NK-92 treated with Interleukin-12 subunit alpha and Interleukin-12 subunit beta, amount 100 ng/mL, for 24 hours (cell line): ENCODE results near the gene ASXL1.
"Not testable (repeated sequence)": the region's sequence is repeated elsewhere in the genome, so short reads cannot be mapped to it uniquely, and the experiment has no call there.

Source experiments
- DNase-seq: peaks from one replicate; lab custom pipeline; 2025; lab: John Stamatoyannopoulos, UW

ASXL1 gene

DNA sequence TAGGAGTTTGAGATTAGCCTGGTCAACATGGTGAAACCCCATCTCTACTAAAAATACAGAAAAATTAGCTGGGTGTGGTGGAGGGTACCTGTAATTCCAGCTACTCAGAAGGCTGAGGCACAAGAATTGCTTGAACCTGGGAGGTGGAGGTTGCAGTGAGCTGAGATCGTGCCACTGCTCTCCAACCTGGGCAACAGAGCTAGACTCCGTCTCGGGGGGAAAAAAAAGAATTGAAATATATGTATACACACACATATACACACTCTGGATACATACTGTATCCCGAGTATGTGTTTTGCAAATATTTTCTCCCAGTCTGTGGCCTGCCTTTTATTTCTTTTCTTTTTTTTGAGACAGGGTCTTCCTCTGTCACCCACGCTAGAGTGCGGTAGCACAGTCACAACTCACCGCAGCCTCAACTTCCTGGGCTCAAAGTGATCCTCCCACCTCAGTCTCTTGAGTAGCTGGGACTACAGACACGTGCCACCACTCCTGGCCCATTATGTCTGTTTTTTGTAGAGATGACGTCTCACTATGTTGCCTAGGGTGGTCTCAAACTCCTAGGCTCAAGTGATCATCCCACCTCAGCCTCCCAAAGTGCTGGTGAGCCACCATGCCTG is 49.1 kb downstream of the ASXL1 start:
- DNase-seq, result not testable (repeated sequence)

DNA sequence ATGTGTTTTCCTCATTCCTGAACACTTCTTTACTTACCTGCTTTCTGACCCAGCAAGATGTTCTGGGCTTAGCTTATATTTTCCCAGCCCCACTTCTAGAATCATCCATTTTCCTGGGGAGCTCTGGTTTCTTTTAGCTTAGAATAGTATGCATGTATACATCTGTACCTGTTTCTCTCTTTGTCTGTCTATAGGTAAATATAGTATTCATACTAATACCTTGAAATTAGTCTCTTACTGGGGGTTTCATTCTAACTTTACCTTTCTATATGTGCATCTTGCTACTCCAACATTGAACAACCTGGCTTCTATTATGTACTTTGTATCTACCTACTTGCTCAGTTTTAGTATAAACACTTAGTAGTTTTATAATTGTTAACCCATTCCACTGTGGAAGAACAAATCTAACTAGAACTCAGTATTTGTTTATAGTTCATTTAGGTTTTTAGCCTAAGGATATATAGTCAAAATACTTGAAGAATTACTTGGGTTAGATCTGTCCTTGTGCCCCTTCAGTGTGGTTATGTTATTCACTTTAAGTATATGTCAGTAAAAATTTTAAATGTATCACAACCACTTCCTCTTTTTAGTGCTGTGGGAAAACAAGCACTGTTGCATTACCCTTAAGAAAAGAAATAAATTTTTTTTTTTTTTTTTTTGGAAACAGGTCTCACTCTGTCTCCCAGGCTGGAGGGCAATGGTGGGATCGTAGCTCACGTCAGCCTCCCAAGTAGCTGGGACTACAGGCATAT is 54.0 kb downstream of the ASXL1 start:
- no peak for DNase-seq

DNA sequence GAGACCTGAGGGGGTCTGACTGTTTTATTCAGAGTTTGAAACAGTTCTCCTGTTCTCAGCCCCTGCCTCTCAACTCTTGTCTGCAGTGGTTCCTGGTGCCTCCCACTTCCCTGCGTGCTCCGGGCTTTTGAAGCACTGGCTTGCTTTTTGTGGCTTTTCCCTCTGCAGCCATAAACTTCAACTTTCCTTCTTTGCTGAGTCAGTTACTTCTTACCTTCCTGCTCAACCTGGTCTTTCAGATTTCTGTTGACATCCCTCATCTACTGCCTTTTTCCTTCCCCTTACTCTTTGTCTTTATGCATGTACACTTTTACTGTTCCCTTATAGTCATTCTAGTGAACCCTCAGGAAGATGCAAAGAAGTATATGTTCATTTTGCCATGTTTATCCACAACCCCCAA is 57.4 kb downstream of the ASXL1 start:
- DNase-seq, result no peak

DNA sequence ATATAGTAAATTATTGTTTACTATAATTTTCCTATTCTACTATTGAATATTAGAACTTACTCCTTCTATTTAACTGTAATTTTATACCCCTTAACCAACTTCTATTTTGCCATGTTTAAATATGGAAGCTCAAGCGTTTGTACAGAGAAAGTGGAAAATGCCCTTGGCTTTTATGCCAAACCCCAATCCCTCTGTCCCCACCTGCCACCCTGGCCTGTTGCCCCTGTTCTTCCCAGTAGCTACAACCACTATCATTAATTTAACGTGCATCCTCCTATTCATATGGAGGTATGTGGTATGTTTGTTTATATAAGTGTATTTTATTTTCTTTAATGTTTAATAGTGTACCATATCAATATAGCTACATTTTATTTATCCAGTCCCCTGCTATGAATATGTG is 58.1 kb downstream of the ASXL1 start:
- no peak for DNase-seq

DNA sequence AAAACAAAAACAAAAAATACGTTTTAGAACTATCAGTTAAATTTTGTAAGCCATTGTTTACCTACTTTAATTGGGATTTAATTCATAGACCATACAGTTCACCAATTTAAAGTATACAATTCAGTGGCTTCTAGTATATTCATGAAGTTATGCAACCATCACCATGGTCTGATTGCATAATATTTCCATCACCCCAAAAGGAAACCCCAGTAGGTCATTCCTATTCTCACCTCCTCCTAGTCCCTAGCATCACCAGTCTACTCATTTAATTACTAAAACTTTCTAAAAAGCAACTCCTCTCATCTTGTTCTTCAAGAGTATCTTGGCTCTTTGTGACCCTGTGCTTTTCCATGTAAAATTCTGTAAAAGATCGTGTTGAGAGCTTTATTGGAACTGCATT is 60.2 kb downstream of the ASXL1 start:
- no peak for DNase-seq

DNA sequence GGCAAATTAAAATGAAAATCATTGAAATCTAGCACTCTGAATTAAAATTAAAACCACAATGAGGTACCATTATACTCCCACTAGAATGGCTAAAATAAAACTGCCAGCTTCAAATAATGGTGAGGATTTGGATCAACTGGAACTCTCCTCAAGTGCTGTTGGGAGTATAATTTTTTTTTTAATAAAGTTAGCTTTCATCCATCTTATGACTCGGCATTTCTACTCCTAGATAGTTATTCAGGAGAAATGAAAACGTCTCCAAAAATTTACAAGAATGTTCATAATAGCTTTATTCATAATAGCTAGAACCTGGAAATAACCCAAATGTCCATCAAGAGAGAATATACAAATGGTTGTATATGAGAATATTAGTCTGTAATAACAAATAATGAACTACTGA is 63.2 kb downstream of the ASXL1 start:
- no peak for DNase-seq

DNA sequence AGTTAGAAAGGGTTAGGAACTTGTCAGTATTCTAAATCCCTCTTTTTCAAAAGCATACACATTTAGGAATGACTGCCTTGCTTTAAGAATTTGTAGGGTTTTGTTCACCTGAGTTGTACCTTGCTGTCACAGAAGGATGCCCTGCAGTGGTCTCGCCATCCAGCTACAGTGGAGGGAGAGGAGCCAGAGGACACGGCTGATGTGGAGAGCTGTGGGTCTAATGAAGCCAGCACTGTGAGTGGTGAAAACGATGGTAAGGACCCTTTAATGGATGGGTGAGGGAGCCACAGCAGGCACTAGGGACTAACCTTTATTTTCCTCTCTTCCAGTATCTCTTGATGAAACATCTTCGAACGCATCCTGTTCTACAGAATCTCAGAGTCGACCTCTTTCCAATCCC is 69.9 kb downstream of the ASXL1 start:
- no peak for DNase-seq

DNA sequence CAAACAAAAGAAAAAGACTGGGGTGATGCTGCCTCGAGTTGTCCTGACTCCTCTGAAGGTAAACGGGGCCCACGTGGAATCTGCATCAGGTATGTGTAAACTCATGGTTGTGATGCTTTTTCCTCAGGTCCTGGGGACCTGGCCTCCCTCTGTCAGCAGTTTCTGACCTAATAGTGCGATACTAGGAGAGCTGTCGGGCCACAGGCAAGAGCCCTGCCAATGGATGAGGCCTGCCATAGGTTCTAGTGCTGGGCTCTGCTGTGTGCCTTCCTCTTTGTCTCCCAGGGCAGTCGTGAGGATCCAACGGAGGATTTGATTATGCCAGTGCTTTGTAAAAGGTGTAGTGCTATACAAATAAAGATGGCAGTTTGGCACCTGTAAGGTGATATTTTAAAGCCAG is 71.2 kb downstream of the ASXL1 start:
- no peak for DNase-seq

DNA sequence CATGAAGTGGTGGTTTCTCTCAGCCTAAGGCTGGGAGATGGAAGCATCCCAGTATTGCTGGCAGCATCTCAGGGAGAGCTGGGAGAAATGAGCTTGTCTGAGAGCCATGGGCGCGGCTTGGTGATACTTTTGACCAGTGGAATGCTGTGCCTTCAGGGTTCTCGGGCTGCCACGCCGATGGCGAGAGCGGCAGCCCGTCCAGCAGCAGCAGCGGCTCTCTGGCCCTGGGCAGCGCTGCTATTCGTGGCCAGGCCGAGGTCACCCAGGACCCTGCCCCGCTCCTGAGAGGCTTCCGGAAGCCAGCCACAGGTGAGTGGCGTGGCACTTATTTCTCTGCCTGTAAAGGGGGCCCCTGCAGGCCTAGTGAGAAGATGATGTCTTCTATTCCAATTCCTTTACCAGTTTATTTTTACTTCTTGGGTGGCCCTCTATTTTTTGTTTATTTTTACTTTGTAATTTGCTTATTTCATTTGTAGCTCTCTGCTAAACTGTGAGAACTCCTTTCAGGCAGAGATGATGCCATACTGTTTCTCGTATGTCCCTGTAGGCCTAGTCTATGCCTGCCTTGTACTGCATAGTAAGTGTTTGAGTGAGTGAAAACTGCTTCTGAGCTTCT is 71.7 kb downstream of the ASXL1 start:
- DNase-seq, result no peak

DNA sequence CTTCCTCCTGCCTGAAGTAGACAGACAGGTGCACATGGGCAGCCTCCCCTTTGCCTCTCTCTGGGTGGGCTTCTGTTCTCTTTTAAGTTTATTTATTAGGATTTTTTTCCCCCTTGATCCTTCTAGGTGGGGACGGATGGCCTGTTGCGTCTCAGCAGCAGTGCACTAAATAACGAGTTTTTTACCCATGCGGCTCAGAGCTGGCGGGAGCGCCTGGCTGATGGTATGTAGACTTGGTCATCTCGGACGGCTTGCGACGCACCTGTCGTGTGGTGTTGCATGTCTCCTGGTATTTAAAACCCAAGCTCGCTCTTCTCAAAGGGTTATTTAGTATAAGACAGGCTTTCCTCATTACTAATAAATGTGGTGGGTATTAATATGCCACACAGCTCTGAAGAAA is 73.3 kb downstream of the ASXL1 start:
- DNase-seq, result no peak

DNA sequence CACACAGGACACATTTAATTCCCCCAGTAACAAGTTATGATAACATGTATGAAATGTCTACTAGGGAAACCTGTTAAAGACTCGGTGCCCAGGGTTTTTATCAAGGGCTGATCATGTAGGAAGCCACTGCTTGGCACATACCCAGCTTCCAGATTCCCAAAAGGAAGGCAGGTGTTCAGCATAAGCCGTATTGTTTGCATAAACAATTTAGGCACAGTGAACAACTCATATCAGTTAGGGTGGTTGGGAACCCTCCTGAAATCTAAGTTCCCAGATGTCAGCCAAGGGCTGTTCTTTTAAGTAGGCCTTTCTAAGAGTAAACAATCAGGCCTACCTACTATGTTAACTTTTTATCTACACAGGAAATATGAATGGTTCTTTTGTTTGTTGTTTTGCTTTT is 74.1 kb downstream of the ASXL1 start:
- no peak for DNase-seq

DNA sequence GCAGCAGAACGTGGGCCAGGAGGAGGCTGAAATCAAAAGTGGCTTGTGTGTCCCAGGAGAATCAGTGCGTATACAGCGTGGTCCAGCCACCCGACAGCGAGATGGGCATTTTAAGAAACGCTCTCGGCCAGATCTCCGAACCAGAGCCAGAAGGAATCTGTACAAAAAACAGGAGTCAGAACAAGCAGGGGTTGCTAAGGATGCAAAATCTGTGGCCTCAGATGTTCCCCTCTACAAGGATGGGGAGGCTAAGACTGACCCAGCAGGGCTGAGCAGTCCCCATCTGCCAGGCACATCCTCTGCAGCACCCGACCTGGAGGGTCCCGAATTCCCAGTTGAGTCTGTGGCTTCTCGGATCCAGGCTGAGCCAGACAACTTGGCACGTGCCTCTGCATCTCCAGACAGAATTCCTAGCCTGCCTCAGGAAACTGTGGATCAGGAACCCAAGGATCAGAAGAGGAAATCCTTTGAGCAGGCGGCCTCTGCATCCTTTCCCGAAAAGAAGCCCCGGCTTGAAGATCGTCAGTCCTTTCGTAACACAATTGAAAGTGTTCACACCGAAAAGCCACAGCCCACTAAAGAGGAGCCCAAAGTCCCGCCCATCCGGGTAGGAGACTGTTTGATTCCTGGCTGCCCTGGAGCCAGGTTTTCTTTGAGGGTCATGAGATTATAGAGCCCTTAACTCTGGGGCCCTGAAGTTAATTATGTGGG is 75.3 kb downstream of the ASXL1 start:
- DNase-seq, result no peak

DNA sequence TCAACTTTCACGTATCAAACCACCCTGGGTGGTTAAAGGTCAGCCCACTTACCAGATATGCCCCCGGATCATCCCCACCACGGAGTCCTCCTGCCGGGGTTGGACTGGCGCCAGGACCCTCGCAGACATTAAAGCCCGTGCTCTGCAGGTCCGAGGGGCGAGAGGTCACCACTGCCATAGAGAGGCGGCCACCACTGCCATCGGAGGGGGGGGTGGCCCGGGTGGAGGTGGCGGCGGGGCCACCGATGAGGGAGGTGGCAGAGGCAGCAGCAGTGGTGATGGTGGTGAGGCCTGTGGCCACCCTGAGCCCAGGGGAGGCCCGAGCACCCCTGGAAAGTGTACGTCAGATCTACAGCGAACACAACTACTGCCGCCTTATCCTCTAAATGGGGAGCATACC is 76.3 kb downstream of the ASXL1 start:
- DNase-seq, result no peak

DNA sequence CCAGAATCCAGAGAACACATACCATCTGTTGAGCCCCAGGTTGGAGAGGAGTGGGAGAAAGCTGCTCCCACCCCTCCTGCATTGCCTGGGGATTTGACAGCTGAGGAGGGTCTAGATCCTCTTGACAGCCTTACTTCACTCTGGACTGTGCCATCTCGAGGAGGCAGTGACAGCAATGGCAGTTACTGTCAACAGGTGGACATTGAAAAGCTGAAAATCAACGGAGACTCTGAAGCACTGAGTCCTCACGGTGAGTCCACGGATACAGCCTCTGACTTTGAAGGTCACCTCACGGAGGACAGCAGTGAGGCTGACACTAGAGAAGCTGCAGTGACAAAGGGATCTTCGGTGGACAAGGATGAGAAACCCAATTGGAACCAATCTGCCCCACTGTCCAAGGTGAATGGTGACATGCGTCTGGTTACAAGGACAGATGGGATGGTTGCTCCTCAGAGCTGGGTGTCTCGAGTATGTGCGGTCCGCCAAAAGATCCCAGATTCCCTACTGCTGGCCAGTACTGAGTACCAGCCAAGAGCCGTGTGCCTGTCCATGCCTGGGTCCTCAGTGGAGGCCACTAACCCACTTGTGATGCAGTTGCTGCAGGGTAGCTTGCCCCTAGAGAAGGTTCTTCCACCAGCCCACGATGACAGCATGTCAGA is 77.4 kb downstream of the ASXL1 start:
- no peak for DNase-seq

DNA sequence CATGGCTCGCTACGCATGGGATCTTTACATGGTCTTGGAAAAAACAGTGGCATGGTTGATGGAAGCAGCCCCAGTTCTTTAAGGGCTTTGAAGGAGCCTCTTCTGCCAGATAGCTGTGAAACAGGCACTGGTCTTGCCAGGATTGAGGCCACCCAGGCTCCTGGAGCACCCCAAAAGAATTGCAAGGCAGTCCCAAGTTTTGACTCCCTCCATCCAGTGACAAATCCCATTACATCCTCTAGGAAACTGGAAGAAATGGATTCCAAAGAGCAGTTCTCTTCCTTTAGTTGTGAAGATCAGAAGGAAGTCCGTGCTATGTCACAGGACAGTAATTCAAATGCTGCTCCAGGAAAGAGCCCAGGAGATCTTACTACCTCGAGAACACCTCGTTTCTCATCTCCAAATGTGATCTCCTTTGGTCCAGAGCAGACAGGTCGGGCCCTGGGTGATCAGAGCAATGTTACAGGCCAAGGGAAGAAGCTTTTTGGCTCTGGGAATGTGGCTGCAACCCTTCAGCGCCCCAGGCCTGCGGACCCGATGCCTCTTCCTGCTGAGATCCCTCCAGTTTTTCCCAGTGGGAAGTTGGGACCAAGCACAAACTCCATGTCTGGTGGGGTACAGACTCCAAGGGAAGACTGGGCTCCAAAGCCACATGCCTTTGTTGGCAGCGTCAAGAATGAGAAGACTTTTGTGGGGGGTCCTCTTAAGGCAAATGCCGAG is 78.2 kb downstream of the ASXL1 start:
- DNase-seq, result no peak

DNA sequence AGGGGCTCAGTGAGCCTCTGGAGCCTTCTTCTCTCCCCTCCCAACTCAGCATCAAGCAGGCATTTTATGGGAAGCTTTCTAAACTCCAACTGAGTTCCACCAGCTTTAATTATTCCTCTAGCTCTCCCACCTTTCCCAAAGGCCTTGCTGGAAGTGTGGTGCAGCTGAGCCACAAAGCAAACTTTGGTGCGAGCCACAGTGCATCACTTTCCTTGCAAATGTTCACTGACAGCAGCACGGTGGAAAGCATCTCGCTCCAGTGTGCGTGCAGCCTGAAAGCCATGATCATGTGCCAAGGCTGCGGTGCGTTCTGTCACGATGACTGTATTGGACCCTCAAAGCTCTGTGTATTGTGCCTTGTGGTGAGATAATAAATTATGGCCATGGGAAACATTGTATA is 78.8 kb downstream of the ASXL1 start:
- no peak for DNase-seq

DNA sequence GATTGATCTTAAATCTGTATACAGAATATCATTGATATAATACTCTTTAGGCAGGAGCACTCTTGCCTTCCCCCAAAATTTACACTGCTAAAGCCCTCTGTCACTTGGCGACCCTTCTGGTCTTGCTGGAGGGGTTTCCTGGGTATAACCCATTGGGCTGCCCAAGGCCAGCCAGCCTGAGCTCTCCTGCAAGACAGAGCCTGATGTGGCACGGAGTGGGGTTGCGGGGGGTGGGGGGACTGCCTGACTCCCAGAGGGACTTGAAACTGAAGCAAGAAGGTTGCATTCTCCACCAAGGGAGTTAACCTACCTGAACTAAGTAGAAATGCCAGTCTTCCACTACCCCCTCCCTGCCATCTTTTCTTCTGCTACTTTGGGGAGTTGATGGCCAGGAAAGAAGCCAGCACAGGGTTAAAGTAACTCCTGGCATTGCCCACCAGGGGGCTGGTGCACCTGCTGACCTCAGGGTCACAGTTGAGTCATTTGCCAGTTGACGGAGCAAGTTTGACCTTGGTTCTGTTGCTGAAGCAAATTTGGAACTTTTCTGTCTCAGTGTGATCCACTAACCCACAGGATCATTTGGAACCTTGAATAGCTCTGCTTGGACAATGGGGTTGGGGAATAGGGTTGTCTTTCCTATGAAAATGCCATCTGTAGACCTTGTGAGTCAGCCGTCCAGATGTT is 79.4 kb downstream of the ASXL1 start:
- no peak for DNase-seq

DNA sequence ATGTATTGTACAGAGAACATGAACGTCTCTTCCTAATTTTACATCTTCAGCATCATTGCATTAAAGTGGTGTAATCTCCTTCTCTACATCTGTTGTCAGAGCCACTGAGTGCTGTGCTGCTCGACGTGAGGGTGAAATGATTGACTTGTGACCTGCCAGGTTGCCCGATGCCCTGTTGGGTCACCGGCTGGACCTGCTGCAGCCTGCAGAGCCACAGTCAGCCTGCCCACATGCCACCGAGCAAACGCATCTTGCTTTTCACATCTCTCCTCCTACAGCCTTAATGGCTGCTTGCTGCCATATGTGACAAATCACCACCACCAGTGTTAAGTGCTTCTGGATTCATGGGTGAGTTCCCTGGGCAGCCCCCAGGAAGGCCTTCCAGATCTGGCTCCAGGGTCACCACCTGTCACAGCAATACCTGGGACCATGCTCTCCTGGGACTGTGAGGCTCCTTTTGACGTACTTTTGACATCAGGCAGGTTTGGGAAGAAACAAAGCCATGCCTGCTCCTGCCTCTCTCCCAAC is 80.3 kb downstream of the ASXL1 start:
- no peak for DNase-seq

DNA sequence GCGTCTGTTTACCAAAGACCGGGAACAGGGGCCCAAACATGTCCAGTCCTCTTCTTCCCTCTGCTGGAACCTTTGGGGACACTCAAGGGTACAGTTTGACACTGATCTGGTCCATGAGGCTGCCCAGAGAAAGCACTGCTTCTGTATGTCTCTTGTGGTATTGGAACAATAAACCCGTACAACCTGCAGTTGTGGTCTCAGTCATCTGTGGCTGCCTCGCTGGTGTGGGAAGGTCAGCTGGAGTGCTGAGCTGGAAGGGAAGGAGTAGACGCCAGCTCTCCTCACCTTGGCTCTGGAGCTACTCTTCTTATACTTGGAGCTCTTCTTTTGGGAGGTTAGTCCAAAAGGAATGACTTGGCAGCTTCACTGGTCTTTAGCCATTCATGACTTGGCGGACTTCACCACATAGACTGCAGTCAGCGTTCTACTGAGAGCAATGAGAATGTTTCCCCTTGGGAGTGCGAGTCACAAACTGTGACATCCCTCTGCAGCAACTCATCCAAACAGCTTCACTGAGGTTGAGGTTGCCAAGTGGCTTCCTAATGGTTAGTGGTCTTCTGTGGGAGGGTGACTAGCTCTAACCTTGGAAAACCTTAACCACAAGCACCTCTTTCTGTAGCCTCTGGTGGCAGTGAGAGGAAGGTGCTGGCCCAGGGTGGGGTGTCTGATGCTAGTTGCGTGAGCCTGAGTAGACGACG is 81.2 kb downstream of the ASXL1 start:
- DNase-seq, result no peak

DNA sequence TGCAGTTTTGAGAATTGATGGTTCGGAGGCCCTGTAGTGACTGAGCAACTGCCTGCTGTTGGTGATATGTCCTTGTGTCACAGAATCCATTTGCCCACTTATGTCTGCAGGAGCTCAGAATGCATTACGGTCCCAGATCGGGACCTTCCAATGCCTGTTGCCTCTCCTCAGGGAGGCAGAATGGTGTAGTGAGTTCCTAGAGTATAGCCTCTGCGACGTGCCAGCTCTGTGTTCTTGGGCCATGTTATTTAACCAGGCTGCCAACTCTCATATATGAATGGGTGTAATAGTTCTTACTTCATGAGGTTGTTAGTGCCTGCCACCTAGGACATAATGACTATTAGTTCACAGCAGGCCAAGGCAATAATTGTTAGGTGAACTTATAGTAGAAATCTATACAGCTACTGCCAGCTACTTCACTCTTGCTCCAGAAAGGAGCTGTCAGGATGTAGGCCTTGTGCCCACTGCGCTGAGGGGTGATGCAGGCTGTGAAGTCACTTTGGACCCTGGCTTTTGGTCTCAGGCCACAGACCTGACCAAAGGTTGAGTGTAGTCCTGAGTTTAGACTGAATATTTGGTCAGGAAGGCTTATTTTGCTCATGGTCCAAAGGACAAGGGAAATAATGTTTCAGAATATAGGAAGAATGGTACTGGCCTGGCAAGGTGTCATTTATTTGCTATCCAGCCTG is 82.1 kb downstream of the ASXL1 start:
- no peak for DNase-seq
